Measurements from ENCODE around the gene CCDC154.

DNA sequence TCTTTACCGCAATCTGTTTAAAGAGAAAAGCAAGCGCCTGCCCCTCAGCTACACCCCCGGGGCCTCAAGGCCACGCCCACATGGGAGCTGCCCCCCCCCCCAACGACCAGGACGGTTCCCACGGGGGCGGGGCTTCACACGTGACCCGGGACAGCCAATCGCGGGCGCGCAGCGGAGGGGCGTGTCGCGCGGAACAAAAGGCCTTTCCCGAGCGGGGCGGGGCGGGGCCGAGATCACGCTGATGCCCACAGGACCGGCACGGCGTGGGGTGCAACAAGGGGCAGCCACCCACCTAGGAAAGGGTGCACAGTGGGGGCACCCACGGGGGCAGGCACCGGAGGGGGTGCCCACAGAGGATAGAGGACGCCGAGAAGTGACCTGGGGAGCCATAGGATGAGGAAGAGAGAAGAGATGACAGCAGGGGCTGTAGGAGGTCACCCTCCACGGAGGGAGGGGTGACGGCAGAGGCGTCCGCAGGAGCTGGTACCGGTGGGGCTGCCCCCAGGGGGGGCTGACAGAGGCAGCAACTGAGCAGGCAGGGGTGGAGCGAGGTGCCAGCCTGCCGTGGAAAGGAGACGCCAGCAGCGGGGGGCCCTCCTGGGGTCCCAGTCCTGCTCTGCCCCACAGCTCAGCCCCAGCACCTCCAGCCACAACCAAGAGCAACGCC, 36.1 kb downstream of the CCDC154 start:
- TF ChIP-seq, protein P1, sequence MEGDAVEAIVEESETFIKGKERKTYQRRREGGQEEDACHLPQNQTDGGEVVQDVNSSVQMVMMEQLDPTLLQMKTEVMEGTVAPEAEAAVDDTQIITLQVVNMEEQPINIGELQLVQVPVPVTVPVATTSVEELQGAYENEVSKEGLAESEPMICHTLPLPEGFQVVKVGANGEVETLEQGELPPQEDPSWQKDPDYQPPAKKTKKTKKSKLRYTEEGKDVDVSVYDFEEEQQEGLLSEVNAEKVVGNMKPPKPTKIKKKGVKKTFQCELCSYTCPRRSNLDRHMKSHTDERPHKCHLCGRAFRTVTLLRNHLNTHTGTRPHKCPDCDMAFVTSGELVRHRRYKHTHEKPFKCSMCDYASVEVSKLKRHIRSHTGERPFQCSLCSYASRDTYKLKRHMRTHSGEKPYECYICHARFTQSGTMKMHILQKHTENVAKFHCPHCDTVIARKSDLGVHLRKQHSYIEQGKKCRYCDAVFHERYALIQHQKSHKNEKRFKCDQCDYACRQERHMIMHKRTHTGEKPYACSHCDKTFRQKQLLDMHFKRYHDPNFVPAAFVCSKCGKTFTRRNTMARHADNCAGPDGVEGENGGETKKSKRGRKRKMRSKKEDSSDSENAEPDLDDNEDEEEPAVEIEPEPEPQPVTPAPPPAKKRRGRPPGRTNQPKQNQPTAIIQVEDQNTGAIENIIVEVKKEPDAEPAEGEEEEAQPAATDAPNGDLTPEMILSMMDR (IDR thresholded peaks at IDR 0.05): no peak
- no peak for TF ChIP-seq POLR2A (IDR thresholded peaks at IDR 0.05)
